Epithelial cell of proximal tubule (primary cell): ENCODE results near the gene IGFBPL1. TPM values are rescaled to one million over a fixed set of nuclear protein-coding genes. Genes with fewer than 3 reads are reported as not detected.

ENCODE experiments used
- DNase-seq: peaks from one replicate; pipeline ENCODE4 v3.0.0-alpha.2; 2011; ENCODE audit warnings: low read depth
- H3K4me3 ChIP-seq: 2 replicates; pipeline ENCODE4 v1.5.1; 2011; ENCODE audit warnings: low read depth, mild to moderate bottlenecking, low read length
- total RNA-seq: library from RNA; depleted of rRNA; stranded (reverse); fragments of >200 nt; gene quantifications from 2 replicates; pipeline ENCODE4 v1.2.3, GENCODE V29; 2015
- TF ChIP-seq, protein P1 (sequence below): conservative IDR thresholded peaks from 2 replicates; pipeline ENCODE4 v1.5.1; 2012; ENCODE audit warnings: low read depth, mild to moderate bottlenecking, low read length

The IGFBPL1 gene
- total RNA-seq, 1 donor from 2014 or later, result 8.8 TPM

DNA sequence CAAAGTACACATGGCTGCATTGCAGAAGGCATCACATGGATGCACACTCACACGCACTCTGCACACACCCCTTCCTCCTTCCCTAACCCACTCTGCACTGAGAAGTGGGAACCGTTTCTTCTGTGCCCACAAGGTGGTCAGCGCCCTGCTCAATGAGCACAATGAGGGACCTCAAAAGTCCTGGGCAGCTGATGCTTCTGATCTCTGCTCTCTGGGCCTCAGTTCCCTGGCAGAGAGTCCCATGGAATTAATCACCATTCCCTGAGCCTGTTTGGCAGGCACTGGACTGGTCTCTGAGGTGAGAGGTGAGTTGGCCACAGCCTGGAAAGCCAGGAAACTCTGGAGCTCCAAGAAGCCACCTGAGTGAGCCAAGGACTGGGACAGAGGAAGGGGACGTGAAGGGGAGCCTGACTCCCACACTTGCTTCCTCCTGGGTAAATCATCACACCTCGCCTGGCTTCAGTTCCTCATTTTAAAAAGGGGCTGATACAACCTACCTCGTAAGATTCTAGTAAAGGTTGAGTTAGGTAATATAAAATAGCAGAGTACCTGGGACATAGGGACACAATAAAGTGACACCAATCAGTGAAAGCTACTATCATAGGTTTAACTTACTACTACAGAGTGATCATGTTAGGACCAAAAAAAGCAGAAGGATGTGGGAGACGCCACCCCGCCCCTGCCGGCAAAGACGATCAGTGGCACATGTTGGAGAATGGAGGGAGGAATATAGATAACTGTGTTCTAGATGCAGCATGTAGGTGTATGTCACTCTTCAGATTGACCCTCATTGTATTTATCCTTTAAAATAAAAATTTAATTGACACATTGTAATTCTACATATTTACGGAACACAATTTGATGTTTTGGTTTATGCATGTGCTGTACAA lies 21.1 kb upstream of the IGFBPL1 start:
- no peak for DNase-seq
- no peak overlapping the region for H3K4me3 ChIP-seq
- TF ChIP-seq, protein P1, sequence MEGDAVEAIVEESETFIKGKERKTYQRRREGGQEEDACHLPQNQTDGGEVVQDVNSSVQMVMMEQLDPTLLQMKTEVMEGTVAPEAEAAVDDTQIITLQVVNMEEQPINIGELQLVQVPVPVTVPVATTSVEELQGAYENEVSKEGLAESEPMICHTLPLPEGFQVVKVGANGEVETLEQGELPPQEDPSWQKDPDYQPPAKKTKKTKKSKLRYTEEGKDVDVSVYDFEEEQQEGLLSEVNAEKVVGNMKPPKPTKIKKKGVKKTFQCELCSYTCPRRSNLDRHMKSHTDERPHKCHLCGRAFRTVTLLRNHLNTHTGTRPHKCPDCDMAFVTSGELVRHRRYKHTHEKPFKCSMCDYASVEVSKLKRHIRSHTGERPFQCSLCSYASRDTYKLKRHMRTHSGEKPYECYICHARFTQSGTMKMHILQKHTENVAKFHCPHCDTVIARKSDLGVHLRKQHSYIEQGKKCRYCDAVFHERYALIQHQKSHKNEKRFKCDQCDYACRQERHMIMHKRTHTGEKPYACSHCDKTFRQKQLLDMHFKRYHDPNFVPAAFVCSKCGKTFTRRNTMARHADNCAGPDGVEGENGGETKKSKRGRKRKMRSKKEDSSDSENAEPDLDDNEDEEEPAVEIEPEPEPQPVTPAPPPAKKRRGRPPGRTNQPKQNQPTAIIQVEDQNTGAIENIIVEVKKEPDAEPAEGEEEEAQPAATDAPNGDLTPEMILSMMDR, result no peak

DNA sequence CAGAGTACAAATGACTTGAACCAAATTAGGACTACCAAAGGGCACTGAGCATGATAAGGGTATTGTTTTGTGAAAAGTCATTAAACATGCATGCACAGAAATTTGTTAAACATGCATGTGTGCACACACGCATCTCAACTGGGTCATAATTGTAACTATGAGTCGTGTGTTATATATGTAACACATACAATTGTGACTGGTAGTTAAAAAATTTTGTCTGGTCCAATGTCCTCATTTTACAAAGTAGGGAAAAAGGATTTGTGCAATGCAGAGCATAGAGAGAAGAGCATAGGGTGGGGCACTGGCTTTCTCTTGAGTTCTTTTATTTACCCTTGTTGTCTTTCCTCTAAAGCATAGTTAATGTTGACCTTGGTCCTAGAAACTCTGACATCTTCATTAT lies 19.3 kb upstream of the IGFBPL1 start:
- H3K4me3 ChIP-seq, result no peak overlapping the region
- DNase-seq, result no peak
- TF ChIP-seq, protein P1, result no peak

DNA sequence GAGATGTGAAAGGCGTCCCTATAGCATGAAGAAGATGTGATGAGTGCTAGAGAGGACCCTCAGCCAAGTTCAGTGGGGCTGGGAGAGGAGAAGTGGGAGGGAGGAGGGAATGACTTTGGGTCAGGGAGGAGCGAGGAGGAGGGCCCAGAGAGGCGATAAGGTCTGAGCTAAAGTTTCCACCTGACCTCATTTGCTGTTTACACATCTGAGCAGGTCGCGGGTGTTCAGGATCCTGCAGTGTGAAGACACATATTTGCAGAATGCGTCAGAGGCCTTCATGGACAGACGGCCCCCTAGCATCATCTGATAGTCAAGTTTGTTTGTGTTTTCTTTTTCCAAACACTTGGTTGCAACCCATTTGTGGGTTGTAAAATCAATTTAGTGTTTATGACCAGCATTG lies 18.9 kb upstream of the IGFBPL1 start:
- DNase-seq, result no peak
- H3K4me3 ChIP-seq, result no peak overlapping the region
- TF ChIP-seq, protein P1, result no peak

DNA sequence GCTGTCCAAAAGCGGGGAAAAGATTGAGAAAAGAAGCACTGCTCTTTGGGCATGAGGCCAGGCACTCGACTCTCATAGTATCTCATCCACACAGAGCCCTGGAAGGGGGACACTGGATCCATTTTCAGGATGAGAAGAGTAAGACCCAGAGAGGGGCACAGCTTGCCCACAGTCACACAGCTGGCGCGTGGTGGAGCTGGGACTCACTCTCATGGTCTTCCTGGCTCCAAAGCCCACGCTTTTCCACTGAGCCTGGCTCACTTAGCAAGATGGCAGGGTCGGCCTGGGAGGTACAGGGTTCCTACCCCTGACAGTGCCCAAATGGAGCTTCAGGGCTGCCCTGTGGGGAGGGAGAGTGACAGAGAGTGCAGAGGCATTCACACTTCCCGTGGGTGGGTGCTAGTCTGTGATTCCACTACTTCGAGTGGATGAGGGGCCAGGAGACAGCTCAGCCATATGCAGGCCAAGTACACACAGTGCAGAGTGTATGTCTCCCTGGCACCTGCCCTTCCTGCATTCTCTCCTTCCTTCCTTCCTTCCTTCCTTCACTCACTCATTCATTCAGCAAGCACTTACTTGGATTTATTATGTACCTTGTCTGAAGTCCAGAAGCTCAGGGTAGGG lies 18.3 kb upstream of the IGFBPL1 start:
- TF ChIP-seq, protein P1, result no peak

DNA sequence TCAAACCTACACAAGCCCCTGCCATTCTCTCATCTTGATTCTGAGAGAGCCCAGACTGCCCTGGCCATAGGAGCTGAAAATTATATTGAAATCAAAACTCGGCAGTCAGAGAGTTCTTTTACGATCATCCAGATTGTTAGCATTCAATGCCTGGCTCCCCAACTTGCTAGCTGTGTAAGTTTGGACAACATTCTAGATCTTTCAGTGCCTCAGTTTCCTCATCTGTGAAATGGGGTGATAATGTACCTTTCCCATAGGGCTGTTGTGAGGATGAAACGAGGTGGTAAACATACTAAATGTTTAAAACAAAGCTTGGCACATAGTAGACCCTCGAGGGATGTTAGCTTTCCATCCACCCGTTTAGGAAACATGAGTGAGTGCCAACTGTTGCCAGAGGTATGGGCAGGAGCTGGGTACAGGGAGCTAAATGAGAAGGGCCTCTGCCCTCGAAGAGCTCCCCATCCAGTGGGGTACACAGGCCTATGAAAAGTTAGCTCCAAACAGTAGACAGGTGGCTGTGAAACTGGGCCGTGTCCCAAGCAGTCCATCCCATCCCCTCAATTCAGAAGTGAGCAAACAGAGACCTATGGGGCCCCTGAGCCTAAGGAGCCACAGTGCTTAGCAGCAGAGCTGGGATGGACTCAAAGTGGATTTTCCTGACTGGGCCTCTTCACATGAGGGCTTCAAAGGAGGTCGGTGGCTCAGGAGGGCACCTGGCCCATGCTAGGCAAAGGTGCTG lies 17.3 kb upstream of the IGFBPL1 start:
- no peak for DNase-seq
- TF ChIP-seq, protein P1, result no peak
- no peak overlapping the region for H3K4me3 ChIP-seq

More for the DNA sequence above, 18.3 kb upstream of the IGFBPL1 start:
- no peak for DNase-seq
- no peak overlapping the region for H3K4me3 ChIP-seq

DNA sequence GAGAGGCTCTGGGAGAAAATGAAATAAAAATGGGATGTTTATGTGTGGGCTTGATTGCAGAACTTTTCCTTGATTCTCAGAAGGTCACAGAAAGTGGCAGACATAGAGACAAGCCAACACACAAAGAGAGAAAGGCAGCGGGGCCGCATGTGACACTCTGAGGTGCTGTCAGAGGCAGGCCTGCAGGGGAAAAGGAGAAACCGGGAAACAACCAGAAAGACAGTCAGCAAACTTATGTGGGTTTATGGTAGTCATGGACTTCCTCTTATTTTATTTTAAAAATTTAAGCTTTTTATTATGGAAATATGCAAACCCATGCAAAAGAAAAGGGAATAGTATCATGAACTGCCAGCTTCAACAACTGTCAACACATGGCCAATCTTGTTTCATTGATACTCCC lies 16.3 kb upstream of the IGFBPL1 start:
- no peak overlapping the region for H3K4me3 ChIP-seq
- no peak for DNase-seq
- TF ChIP-seq, protein P1, result no peak
